Activated CD8-positive, alpha-beta T cell treated with anti-CD3 and anti-CD28 coated beads, Interleukin-2, amount 10 ng/mL, durations not matched to agents 7 days and 5 days (primary cell): ENCODE data around the gene ISLR. TPM values are rescaled to one million over a fixed set of nuclear protein-coding genes. Genes with fewer than 3 reads are reported as not detected.
A peak's percentile ranks its signal among the peaks of the same experiment; 100 is the strongest.

Source experiments
- ATAC-seq: fragments of 150-1000 bp; cut with Tn5 transposase; one replicate; pipeline ENCODE4 v1.10.0; 2021; ENCODE audit warnings: moderate library complexity
- CTCF ChIA-PET: fragments of 350-600 bp; sonication (Branson Sonifier 250); formaldehyde crosslinking; loops from one replicate; lab custom pipeline; 2021; ENCODE audit warnings: antibody characterized with exemption; lab: Charles Lee
- POLR2A ChIA-PET: fragments of 350-600 bp; sonication (Branson Sonifier 250); formaldehyde crosslinking; loops from one replicate; lab custom pipeline; 2021; ENCODE audit warnings: antibody characterized with exemption; lab: Charles Lee
- DNase-seq: peaks from one replicate; pipeline ENCODE4 v3.0.0-alpha.2; 2020
- H3K27ac Mint-ChIP-seq: one replicate; pipeline ENCODE4 v1.8.0; 2021; ENCODE audit warnings: mild to moderate bottlenecking, mixed read lengths
- H3K27me3 Mint-ChIP-seq: one replicate; pipeline ENCODE4 v1.8.0; 2021; ENCODE audit warnings: low read depth, mixed read lengths
- H3K36me3 Mint-ChIP-seq: one replicate; pipeline ENCODE4 v1.8.0; 2021; ENCODE audit warnings: low read depth, mixed read lengths
- H3K4me1 Mint-ChIP-seq: one replicate; pipeline ENCODE4 v1.8.0; 2021; ENCODE audit warnings: low read depth, mixed read lengths
- H3K4me3 Mint-ChIP-seq: one replicate; pipeline ENCODE4 v1.8.0; 2021; ENCODE audit warnings: mild to moderate bottlenecking, mixed read lengths
- H3K9me3 Mint-ChIP-seq: one replicate; pipeline ENCODE4 v1.8.0; 2022; ENCODE audit warnings: mixed read lengths; ENCODE audit not compliant: insufficient read depth
- total RNA-seq, 2 experiments: library from RNA; stranded (reverse); gene quantifications; one replicate each; pipeline ENCODE4 v1.2.3, GENCODE V29; 2021

The ISLR gene
- total RNA-seq, 2 experiments from 2014 or later, result not detected

DNA sequence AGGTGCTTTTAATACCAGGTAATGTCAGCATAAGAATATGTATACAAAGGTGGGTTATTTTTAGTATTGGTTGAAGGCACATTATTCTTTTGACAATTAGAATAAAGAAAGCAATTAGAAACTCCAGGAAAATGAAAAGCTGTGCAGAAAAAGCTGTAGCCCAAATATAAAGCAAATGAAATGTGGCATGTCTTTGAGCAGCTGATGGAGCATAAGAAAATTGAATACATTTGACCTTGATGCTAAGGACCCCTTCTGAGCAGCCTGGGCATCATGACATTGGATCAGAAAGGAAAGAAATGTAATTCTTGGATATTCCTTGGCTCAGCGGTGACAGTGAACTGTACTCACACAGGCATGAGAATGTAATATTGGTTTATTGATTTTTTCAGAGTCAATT, 8.0 kb upstream of the ISLR start:
- no peak for DNase-seq
- H3K9me3 Mint-ChIP-seq, result no peaks in the 10 kb centered on the region
- POLR2A ChIA-PET, result no interaction called here
- H3K4me1 Mint-ChIP-seq, result no peaks in the 10 kb centered on the region
- CTCF ChIA-PET, result no interaction called here
- peaks cover 12% of the 10 kb centered on the region for H3K27me3 Mint-ChIP-seq
- no peak for ATAC-seq
- H3K4me3 Mint-ChIP-seq, result no peak overlapping the region
- H3K36me3 Mint-ChIP-seq, result no peaks in the 10 kb centered on the region
- H3K27ac Mint-ChIP-seq, result no peak overlapping the region

GRCh38 chr15:74167891-74168331, 5.6 kb upstream of the ISLR start:
- Mint-ChIP-seq H3K27me3 (peaks cover 7% of the 10 kb centered on the region), H3K4me3 (no peak overlapping the region), H3K9me3 (no peaks in the 10 kb centered on the region), H3K27ac (peak overlapping the region; percentile 6), H3K36me3 (no peaks in the 10 kb centered on the region), H3K4me1 (no peaks in the 10 kb centered on the region)
- ChIA-PET CTCF (no interaction called here), POLR2A (interaction anchor here (0.8 kb wide), 1 partner anchor 64 kb away, joined by 3 read pairs; no protein-coding TSS in a partner anchor)
- ATAC-seq (no peak), DNase-seq (no peak)

DNA sequence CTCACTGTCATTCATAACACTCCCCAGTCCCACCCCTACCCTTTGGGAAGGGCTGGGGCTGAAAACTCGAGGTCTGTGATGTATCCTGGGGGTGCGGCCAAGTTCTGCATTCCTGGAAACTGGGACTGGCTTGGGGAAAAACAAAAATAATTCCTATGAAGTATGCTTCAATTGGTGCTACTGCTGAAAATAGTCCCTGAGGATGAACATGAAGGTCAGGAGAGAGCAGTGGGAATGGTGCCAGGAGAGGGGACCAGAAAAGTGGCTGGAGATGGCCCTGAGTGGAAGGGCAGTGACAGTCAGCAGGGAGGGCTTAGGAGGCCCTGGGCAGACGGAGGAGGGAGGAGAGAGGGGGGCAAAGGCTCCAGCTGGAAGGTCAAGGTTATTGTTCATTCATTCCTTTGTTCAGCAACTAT, 4.8 kb upstream of the ISLR start:
- Mint-ChIP-seq H3K9me3 (no peaks in the 10 kb centered on the region), H3K27me3 (peaks cover 7% of the 10 kb centered on the region), H3K4me3 (no peak overlapping the region), H3K4me1 (no peaks in the 10 kb centered on the region), H3K36me3 (no peaks in the 10 kb centered on the region), H3K27ac (no peak overlapping the region)
- ChIA-PET CTCF (no interaction called here), POLR2A (no interaction called here)
- no peak for ATAC-seq
- DNase-seq, result no peak

GRCh38 chr15:74170071-74170844, 3.3 kb upstream of the ISLR start:
- H3K9me3 Mint-ChIP-seq, result no peaks in the 10 kb centered on the region
- H3K27ac Mint-ChIP-seq, result no peak overlapping the region
- ATAC-seq (no peak), DNase-seq (no peak)
- H3K27me3 Mint-ChIP-seq, result peaks cover 3% of the 10 kb centered on the region
- no peaks in the 10 kb centered on the region for H3K4me1 Mint-ChIP-seq
- H3K4me3 Mint-ChIP-seq, result no peak overlapping the region
- CTCF ChIA-PET, result no interaction called here
- H3K36me3 Mint-ChIP-seq, result no peaks in the 10 kb centered on the region
- POLR2A ChIA-PET, result no interaction called here

DNA sequence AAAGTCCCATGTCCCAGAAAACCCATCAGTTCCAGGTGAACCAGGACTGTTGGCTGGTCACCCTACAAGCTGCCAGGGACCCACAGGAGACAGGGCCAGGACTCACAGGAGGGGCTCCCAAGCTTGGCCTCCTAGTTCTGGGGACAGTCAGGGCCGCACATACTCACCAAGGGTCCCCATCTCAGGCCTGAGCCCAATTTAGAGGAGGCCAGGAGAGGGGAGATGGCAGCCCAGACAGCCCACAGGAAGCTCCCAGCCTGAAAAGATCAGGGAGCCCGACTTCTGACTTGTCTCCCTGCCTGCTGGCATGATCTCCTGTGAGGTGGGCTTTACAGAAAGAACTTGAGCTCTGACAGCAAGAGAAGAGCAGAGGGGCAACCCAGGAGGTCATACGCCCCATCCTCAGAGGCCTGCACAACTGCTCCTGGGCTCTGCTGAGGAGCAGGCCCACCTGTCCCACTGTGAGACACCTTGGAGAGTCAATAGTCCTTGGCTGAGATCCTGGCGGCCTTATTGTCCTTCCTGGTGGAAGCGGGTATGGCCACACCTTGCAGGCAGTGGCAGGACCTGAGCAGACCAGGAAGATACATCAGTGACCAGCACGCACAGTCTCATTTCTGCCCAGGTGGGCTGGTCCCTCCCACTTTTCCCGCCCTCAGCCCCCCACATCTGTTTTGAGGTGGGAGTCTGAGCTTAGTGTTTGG, 2.5 kb upstream of the ISLR start:
- ChIA-PET POLR2A (no interaction called here), CTCF (no interaction called here)
- DNase-seq, result no peak
- Mint-ChIP-seq H3K27me3 (peaks cover 3% of the 10 kb centered on the region), H3K27ac (no peak overlapping the region), H3K36me3 (no peaks in the 10 kb centered on the region), H3K4me3 (no peak overlapping the region), H3K9me3 (no peaks in the 10 kb centered on the region), H3K4me1 (no peaks in the 10 kb centered on the region)
- no peak for ATAC-seq

DNA sequence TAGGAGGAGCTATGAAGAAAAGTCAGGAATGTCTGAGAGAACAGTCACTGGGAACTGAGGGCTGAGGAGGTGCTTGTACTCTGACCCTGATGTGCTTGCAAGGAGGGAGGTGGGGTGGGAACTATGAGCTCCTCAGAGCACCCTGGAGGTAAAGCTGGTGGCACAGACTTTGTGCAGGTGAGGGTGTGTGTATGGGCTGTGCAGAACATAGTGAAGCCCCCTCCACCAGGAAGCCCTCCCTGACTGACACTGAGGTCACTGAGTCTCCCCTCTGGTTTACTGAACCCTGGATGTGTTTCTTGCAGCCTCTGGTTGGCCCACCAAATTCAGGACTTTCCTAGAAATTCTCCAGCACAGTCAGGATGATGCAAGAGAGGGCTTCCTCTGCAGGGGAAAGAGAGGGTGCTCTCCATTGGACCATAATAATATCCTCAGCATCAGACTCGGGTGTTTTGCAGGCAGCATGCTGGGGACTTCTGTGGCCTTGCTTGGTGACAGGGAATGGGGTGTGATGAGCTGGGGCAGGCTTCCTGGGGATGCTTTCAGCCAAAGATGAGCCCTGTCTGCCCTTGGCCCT, 1.5 kb upstream of the ISLR start:
- Mint-ChIP-seq H3K4me1 (no peaks in the 10 kb centered on the region), H3K27me3 (peaks cover 3% of the 10 kb centered on the region), H3K4me3 (no peak overlapping the region), H3K27ac (no peak overlapping the region), H3K9me3 (no peaks in the 10 kb centered on the region), H3K36me3 (no peaks in the 10 kb centered on the region)
- ChIA-PET POLR2A (no interaction called here), CTCF (no interaction called here)
- ATAC-seq, result no peak
- DNase-seq, result no peak

GRCh38 chr15:74172701-74173379, 670 bp upstream of the ISLR start:
- Mint-ChIP-seq H3K4me3 (no peak overlapping the region), H3K4me1 (no peaks in the 10 kb centered on the region), H3K27ac (no peak overlapping the region), H3K9me3 (no peaks in the 10 kb centered on the region), H3K36me3 (no peaks in the 10 kb centered on the region), H3K27me3 (peaks cover 3% of the 10 kb centered on the region)
- ChIA-PET CTCF (no interaction called here), POLR2A (no interaction called here)
- DNase-seq (no peak), ATAC-seq (no peak)

GRCh38 chr15:74174219-74174957, 878 bp downstream of the ISLR start:
- Mint-ChIP-seq H3K9me3 (no peaks in the 10 kb centered on the region), H3K4me3 (no peak overlapping the region), H3K36me3 (no peaks in the 10 kb centered on the region), H3K27me3 (peaks cover 2% of the 10 kb centered on the region), H3K27ac (no peak overlapping the region), H3K4me1 (no peaks in the 10 kb centered on the region)
- CTCF ChIA-PET, result no interaction called here
- DNase-seq, result no peak
- no peak for ATAC-seq
- POLR2A ChIA-PET, result no interaction called here

- no peaks in the 10 kb centered on the region for H3K4me1 Mint-ChIP-seq
- POLR2A ChIA-PET, result interaction anchor here (0.7 kb wide), 1 partner anchor 1497 kb away, joined by 3 read pairs; no protein-coding TSS in a partner anchor
- ATAC-seq, result no peak
- H3K27ac Mint-ChIP-seq, result no peak overlapping the region
- peaks cover 2% of the 10 kb centered on the region for H3K27me3 Mint-ChIP-seq
- DNase-seq, result no peak
- no peaks in the 10 kb centered on the region for H3K9me3 Mint-ChIP-seq
- no peak overlapping the region for H3K4me3 Mint-ChIP-seq
- H3K36me3 Mint-ChIP-seq, result no peaks in the 10 kb centered on the region
- CTCF ChIA-PET, result no interaction called here
Measured at GRCh38 chr15:74174958-74175253, 1.4 kb downstream of the ISLR start.

DNA sequence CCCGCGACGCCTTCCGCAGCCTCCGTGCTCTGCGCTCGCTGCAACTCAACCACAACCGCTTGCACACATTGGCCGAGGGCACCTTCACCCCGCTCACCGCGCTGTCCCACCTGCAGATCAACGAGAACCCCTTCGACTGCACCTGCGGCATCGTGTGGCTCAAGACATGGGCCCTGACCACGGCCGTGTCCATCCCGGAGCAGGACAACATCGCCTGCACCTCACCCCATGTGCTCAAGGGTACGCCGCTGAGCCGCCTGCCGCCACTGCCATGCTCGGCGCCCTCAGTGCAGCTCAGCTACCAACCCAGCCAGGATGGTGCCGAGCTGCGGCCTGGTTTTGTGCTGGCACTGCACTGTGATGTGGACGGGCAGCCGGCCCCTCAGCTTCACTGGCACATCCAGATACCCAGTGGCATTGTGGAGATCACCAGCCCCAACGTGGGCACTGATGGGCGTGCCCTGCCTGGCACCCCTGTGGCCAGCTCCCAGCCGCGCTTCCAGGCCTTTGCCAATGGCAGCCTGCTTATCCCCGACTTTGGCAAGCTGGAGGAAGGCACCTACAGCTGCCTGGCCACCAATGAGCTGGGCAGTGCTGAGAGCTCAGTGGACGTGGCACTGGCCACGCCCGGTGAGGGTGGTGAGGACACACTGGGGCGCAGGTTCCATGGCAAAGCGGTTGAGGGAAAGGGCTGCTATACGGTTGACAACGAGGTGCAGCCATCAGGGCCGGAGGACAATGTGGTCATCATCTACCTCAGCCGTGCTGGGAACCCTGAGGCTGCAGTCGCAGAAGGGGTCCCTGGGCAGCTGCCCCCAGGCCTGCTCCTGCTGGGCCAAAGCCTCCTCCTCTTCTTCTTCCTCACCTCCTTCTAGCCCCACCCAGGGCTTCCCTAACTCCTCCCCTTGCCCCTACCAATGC, 2.0 kb downstream of the ISLR start:
- no peaks in the 10 kb centered on the region for H3K36me3 Mint-ChIP-seq
- no peaks in the 10 kb centered on the region for H3K9me3 Mint-ChIP-seq
- no peaks in the 10 kb centered on the region for H3K4me1 Mint-ChIP-seq
- H3K4me3 Mint-ChIP-seq, result no peak overlapping the region
- no peak overlapping the region for H3K27ac Mint-ChIP-seq
- CTCF ChIA-PET, result no interaction called here
- POLR2A ChIA-PET, result interaction anchor here (0.7 kb wide), 1 partner anchor 1498 kb away, joined by 3 read pairs; no protein-coding TSS in a partner anchor
- DNase-seq, result no peak
- ATAC-seq, result no peak
- H3K27me3 Mint-ChIP-seq, result peaks cover 2% of the 10 kb centered on the region
